ENCODE results near the gene HEMGN. TPM values are rescaled to one million over a fixed set of nuclear protein-coding genes. Genes with fewer than 3 reads are reported as not detected.

Gene HEMGN
- total and polyA plus RNA-seq, 2 of the 13 experiments (the other 11 are each of a cell fraction or from before 2014, with no cell fraction given): not detected

DNA sequence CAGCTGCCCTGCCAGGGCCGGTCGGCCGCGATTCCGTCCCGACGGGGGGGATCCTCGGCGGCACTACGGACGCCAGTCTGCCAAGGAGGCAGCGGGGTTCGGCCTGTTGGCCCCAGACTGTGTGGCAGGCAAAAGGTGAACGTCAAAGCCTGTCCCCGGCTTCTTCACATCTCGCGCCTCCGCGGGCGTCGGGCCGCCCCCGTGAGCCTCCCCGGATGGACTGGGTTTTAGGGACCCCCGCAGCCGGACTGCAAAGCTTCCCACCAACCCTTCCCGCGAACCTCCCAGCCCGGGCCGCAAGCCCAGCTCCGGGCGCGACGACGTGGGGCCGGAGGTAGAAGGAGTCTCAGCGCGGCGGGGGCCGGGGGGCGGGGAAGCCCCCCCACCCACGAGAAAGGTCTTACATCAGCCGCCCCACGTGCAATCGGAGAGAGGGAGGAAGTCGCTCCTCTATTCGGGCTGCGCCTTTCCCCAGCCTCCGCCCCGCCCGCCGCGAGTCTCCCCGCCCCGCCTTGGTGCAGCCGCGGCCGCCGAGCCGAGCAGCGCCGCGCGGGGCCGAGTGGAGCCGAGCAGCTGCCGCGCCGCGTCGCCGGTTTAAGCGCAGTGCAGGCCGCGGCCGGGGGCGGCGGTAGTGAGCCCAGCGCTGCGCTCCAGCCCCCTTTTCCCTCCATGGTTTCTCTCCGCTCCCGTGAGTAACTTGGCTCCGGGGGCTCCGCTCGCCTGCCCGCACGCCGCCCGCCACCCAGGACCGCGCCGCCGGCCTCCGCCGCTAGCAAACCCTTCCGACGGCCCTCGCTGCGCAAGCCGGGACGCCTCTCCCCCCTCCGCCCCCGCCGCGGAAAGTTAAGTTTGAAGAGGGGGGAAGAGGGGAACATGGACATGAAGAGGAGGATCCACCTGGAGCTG, 45.0 kb upstream of the HEMGN start, which contains the start of gene ANP32B:
Gene ANP32B (plus strand): TSS at position 659 of the 906 bp plus-strand sequence. CDS start 215 bp downstream, at position 874.
- Histone ChIP-seq H4K20me1 (ENCODE audit: insufficient read depth, low read length) (peaks cover 11% of the 10 kb centered on the region), H3K9ac (ENCODE audit: insufficient read depth, low read depth, low read length) (peak within 1 kb of the TSS; percentile 95), H3K36me3 (replicated peaks in 1 of 2; ENCODE audit: control insufficient read depth in 1 of 2, insufficient read depth in 2 of 2, low read length in 2 of 2) (no peaks in the 10 kb centered on the region), H3K4me2 (ENCODE audit: low read depth, low read length) (peak within 1 kb of the TSS; percentile 94), H3K79me2 (ENCODE audit: insufficient read depth, low read length) (peaks cover 44% of the 10 kb centered on the region), H3K9me3 (ENCODE audit: low read length) (no peaks in the 10 kb centered on the region), H3K4me1 (ENCODE audit: insufficient read depth, low read length) (peaks cover 52% of the 10 kb centered on the region), H3K27ac (ENCODE audit: extremely low read length, insufficient read depth, low read length) (peak within 1 kb of the TSS; percentile 95), H3K27me3 (ENCODE audit: control insufficient read depth in 1 of 2, insufficient read depth in 2 of 2, low read length in 2 of 2) (no peaks in the 10 kb centered on the region; a peak in 2 of 5 replicates), H3K4me3 (replicated peaks in 1 of 3; ENCODE audit: insufficient read depth in 1 of 3, low read depth in 2 of 3, low read length in 3 of 3) (peak within 1 kb of the TSS; percentile 84 to 93 (median 90)), H2AFZ (ENCODE audit: low read length) (no peak within 1 kb of the TSS)
- FAIRE-seq (no peak), DNase-seq (ENCODE audit: low spot score) (peak; percentile 67), ATAC-seq (peak; percentile 90)
- ChIA-PET CTCF (ENCODE audit: low intra/inter-chr PET ratio, low total read pairs) (no interaction called here), POLR2A (interaction anchor here (0.8 to 2.9 kb wide), 15 partner anchors 10 to 350 kb away, joined by 3 to 28 read pairs (median 5); partner anchors contain the start of genes CORO2A, NANS, NCBP1 and TRMO)
- TSS peak; percentile 88 for BruUV-seq (replicated peaks)
- 0% methylated on average over 4 of the region's 105 CpGs for WGBS (ENCODE audit: low lambda C conversion rate)
- intact Hi-C loops (cut with micrococcal nuclease; ENCODE audit: unreplicated experiment) (loop anchor here (2.0 to 10.0 kb wide), 2 partner anchors 60 to 348 kb away; partner anchors contain the start of genes NCBP1, TRMO and TSTD2), in situ Hi-C loops (cut with HindIII; ENCODE audit: extremely low pct_ligation_motif_present, low pct_unique_long_range_greater_than_20kb) (loop anchor here (10.0 kb wide), 1 partner anchor 58 kb away; the partner anchor contains the start of gene TRMO)
- TF ChIP-seq, protein P1, sequence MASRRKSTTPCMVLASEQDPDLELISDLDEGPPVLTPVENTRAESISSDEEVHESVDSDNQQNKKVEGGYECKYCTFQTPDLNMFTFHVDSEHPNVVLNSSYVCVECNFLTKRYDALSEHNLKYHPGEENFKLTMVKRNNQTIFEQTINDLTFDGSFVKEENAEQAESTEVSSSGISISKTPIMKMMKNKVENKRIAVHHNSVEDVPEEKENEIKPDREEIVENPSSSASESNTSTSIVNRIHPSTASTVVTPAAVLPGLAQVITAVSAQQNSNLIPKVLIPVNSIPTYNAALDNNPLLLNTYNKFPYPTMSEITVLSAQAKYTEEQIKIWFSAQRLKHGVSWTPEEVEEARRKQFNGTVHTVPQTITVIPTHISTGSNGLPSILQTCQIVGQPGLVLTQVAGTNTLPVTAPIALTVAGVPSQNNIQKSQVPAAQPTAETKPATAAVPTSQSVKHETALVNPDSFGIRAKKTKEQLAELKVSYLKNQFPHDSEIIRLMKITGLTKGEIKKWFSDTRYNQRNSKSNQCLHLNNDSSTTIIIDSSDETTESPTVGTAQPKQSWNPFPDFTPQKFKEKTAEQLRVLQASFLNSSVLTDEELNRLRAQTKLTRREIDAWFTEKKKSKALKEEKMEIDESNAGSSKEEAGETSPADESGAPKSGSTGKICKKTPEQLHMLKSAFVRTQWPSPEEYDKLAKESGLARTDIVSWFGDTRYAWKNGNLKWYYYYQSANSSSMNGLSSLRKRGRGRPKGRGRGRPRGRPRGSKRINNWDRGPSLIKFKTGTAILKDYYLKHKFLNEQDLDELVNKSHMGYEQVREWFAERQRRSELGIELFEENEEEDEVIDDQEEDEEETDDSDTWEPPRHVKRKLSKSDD (CRISPR knock-in tag; IDR thresholded peaks at IDR 0.05; ENCODE audit: low read depth): 0 out of 2 replicates have a peak, but pooled peaks have one; percentile 13
- TF ChIP-seq, protein P2, sequence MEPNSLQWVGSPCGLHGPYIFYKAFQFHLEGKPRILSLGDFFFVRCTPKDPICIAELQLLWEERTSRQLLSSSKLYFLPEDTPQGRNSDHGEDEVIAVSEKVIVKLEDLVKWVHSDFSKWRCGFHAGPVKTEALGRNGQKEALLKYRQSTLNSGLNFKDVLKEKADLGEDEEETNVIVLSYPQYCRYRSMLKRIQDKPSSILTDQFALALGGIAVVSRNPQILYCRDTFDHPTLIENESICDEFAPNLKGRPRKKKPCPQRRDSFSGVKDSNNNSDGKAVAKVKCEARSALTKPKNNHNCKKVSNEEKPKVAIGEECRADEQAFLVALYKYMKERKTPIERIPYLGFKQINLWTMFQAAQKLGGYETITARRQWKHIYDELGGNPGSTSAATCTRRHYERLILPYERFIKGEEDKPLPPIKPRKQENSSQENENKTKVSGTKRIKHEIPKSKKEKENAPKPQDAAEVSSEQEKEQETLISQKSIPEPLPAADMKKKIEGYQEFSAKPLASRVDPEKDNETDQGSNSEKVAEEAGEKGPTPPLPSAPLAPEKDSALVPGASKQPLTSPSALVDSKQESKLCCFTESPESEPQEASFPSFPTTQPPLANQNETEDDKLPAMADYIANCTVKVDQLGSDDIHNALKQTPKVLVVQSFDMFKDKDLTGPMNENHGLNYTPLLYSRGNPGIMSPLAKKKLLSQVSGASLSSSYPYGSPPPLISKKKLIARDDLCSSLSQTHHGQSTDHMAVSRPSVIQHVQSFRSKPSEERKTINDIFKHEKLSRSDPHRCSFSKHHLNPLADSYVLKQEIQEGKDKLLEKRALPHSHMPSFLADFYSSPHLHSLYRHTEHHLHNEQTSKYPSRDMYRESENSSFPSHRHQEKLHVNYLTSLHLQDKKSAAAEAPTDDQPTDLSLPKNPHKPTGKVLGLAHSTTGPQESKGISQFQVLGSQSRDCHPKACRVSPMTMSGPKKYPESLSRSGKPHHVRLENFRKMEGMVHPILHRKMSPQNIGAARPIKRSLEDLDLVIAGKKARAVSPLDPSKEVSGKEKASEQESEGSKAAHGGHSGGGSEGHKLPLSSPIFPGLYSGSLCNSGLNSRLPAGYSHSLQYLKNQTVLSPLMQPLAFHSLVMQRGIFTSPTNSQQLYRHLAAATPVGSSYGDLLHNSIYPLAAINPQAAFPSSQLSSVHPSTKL (CRISPR knock-in tag; IDR thresholded peaks at IDR 0.05): peak; percentile 43; the same call in 1 of the 2 replicates
- TF ChIP-seq ZNF34 (CRISPR knock-in tag; IDR thresholded peaks at IDR 0.05; ENCODE audit: borderline replicate concordance) (no peak), ZNF567 (CRISPR knock-in tag; IDR thresholded peaks at IDR 0.05; ENCODE audit: borderline replicate concordance) (peak; percentile 79), ZSCAN21 (CRISPR knock-in tag; IDR thresholded peaks at IDR 0.05; ENCODE audit: borderline replicate concordance) (peak; percentile 26; the same call in 1 of the 2 replicates), AGO2 (optimal IDR thresholded peaks at IDR 0.05; ENCODE audit: low read depth, low read length) (peak; percentile 17), HMG20B (CRISPR knock-in tag; conservative IDR thresholded peaks at IDR 0.05) (0 out of 2 replicates have a peak, but pooled peaks have one; percentile 19), HNRNPLL (IDR thresholded peaks at IDR 0.05; ENCODE audit: low read depth, low read length, poor library complexity, severe bottlenecking) (peak; percentile 25), NFKBIZ (CRISPR knock-in tag; IDR thresholded peaks at IDR 0.05) (peak; percentile 81)
- TF ChIP-seq, protein P3, sequence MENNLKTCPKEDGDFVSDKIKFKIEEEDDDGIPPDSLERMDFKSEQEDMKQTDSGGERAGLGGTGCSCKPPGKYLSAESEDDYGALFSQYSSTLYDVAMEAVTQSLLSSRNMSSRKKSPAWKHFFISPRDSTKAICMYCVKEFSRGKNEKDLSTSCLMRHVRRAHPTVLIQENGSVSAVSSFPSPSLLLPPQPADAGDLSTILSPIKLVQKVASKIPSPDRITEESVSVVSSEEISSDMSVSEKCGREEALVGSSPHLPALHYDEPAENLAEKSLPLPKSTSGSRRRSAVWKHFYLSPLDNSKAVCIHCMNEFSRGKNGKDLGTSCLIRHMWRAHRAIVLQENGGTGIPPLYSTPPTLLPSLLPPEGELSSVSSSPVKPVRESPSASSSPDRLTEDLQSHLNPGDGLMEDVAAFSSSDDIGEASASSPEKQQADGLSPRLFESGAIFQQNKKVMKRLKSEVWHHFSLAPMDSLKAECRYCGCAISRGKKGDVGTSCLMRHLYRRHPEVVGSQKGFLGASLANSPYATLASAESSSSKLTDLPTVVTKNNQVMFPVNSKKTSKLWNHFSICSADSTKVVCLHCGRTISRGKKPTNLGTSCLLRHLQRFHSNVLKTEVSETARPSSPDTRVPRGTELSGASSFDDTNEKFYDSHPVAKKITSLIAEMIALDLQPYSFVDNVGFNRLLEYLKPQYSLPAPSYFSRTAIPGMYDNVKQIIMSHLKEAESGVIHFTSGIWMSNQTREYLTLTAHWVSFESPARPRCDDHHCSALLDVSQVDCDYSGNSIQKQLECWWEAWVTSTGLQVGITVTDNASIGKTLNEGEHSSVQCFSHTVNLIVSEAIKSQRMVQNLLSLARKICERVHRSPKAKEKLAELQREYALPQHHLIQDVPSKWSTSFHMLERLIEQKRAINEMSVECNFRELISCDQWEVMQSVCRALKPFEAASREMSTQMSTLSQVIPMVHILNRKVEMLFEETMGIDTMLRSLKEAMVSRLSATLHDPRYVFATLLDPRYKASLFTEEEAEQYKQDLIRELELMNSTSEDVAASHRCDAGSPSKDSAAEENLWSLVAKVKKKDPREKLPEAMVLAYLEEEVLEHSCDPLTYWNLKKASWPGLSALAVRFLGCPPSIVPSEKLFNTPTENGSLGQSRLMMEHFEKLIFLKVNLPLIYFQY (CRISPR knock-in tag; IDR thresholded peaks at IDR 0.05; ENCODE audit: borderline replicate concordance): peak; percentile 35; the same call in 1 of the 2 replicates
